Hippocampal formation (tissue), 2 donors: ENCODE results near the gene KCNQ1.

Source experiments
- DNase-seq, 2 donors: peaks; one replicate each; lab custom pipeline; 2025; lab: John Stamatoyannopoulos, UW

Gene KCNQ1

GRCh38 chr11:2663915-2664314 lies 219.1 kb downstream of the KCNQ1 start:
- DNase-seq: no peak

DNA sequence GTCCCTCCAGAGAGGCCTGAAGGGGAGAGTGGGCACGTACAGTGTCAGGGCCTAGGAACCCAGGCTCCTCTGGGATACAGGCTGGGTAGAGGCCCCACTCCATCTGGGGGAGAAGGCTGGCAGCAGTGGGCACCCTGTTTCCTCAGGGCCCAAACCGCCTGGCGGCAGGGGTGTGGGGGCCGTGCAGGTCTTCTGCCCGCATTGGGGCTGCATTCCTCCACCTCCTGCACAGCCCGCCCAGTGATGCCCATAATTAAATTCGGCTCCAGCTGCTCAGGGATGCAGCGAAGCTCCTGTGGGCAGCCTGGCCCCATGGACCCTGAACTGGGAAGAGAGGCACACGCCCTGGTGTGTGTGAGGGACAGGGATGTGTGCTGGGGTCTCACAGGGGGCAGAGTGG lies 219.6 kb downstream of the KCNQ1 start:
- DNase-seq: no peak

DNA sequence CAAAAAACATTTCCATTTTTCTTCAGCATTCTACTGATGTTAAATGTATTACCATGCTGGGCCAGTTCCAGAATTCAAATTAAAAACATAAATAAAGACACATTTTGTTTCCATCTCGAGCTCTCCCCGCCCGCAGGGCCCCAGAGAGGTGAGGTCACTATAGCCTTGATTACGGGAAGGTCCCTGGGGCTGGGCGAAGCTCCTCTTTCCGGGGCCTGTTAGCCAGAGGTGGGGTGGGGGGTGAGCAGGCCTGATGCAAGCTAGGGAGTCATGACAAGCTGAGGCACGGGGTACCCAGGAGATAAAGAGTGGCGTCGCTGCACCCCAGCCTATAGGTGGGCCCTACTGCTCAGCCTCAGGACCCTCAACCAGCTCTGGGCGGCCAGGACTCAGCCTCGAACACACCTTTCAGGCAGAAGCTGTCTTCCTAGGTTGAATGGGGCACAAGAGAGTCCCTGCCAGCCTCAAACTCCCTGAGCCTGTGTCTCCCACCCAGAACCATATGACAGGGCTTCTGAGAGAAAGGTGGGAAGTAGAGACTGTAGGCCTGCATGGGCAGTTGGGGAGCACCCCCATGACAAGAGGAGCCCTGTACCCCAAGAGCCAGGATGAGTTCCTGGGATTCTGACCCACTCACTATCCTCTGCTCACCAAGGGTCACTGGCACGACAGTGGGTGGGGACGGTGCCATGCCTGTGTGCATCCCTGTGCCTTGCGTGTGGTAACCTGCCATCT lies 220.2 kb downstream of the KCNQ1 start:
- DNase-seq: no peak

- DNase-seq: no peak
Observed at GRCh38 chr11:2665526-2666400, 221.0 kb downstream of the KCNQ1 start.

DNA sequence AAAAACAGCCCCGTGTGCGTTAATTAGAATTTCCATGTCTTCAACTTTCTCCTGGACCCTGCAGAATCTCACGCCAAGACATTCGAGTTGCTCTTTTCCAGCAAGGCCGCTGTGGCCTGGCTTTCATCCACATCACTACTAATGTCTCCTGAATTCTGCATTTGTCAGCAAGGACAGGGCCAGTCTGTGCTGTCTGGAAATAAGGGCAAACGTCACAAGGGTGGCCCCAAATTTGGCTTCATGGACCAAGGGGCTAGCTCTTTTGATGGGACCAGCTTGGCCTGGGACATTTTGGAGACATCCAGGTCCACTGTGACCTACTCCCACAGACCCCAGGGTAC lies 221.6 kb downstream of the KCNQ1 start:
- DNase-seq: no peak

GRCh38 chr11:2666828-2667570 lies 222.2 kb downstream of the KCNQ1 start:
- DNase-seq: no peak

DNA sequence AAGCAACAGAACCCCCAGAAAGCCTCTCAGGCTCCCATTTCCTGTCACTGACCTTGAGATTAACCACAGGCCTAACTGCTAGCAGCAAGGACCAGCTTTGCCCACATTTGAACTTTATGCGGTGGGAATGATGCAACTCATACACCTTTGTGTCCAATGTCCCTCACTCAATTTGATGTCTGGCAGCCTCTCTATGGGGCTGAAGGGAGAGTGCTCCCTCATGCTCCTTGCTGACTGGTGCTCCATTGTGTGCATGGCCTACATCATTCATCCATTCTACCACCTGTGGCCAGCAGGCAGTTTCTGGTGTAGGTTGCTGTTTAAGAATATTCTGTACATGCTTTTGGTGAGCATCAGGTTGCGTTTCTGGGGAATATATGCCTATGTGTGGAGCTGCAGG lies 223.1 kb downstream of the KCNQ1 start:
- DNase-seq: no peak

- DNase-seq: no peak
Observed at GRCh38 chr11:2668876-2669275, 224.1 kb downstream of the KCNQ1 start.

DNA sequence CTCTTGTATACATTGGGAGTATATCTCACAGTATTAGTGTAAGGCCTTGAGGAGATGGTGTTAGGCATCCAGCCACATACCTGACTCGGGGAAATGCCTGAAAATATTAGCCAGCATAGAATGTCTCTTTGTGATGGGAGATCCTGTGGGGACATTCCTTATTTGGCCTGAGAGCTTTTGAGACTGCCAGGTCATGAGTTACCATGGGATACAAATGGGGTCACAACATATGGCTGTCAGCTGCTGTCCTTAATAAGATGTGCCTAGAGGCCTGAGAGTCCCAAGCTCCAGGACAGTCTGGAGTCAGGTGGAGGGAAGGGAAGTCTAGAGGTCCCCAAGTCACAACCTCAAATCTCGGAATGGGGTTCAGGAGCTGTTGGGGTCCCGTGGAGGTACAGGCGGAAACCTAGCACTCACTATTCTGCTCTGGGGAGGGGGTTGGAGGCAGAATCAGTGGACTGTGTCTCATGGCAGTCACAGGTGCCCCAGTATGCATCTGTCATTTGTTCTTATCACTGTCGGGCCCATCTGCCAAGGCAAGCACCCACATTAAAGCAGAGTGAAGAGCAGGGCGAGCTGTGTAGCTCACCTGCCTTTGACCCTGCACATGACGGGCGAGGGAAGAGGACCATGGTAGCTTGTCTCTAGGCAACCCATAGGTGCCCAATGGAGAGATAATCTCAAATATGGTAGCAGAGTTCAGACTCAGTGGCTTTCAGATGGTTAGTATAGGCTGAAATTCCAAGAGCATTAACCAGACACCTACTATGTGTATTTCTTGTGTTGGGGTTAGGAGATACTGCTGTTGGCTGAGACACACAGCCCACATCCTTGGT lies 225.0 kb downstream of the KCNQ1 start:
- no peak for DNase-seq

- DNase-seq: no peak
Observed at GRCh38 chr11:2670541-2671100, 225.8 kb downstream of the KCNQ1 start.

- DNase-seq: no peak
Observed at GRCh38 chr11:2671748-2672147, 226.9 kb downstream of the KCNQ1 start.

GRCh38 chr11:2672553-2673249 lies 227.9 kb downstream of the KCNQ1 start:
- DNase-seq: no peak

GRCh38 chr11:2673250-2673610 lies 228.4 kb downstream of the KCNQ1 start:
- DNase-seq: no peak

DNA sequence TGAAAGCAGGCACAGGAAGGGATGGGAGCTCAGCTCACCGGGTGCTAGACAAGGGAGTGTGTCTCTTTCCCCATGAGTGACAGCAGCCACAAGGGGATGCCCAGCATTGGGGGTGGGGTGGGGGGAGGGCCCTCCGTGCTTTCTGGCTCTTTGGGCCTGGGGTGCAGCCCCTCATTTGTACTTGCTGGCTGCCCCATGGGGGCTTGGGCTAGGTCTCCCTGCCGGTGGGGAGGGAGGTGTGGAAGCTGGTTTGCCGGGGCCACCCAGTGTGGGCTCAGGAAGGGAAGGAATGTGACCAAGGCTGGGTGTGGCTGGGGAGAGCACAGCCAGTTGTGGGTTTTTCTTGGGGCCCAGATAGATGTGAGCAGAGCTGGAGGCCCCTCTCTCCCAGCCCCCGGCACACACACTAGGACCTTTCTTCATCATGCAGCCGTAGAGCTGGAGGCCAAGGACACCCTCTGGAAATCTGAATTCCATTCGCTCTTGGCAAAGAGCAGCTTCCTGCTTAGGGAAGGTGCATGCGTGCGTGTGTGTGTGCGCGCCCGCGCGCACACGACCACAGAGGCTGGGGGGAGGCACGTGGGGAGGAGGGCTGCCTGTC lies 229.2 kb downstream of the KCNQ1 start:
- no peak for DNase-seq

GRCh38 chr11:2674658-2675131 lies 229.9 kb downstream of the KCNQ1 start:
- DNase-seq: peak; percentile 4 to 54

GRCh38 chr11:2675540-2675939 lies 230.7 kb downstream of the KCNQ1 start:
- DNase-seq: peak in 1 of 2 donors; percentile 34

GRCh38 chr11:2677127-2677526 lies 232.3 kb downstream of the KCNQ1 start:
- DNase-seq: no peak

GRCh38 chr11:2678396-2678795 lies 233.6 kb downstream of the KCNQ1 start:
- no peak for DNase-seq

- DNase-seq: no peak
Observed at GRCh38 chr11:2679011-2679676, 234.3 kb downstream of the KCNQ1 start.
